Right hindlimb (tissue), 1 donor: ENCODE results near the gene HNF1B.
"Not testable (repeated sequence)": the region's sequence is repeated elsewhere in the genome, so short reads cannot be mapped to it uniquely, and the experiment has no call there.

Experiments
- DNase-seq: peaks from one replicate; pipeline ENCODE4 v3.0.0-alpha.2; 2018

Gene HNF1B

GRCh38 chr17:37699285-37699973 lies 45.4 kb downstream of the HNF1B start:
- DNase-seq: no peak

DNA sequence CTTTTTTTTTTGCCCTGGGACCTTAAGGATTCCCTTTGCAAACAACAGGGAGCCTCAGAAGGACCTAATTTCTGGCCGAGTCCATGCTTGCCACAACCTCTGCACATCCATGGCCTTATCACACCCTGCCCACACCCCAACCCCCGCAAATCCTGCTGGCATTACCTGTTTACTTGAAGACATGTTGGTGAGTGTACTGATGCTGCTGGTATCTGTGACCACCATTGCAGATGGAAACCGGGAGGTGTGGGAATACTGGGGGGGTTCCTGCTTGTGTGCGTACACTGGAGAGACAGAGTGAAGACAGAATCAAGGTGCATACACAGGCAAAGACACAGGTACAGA lies 46.0 kb downstream of the HNF1B start:
- no peak for DNase-seq

DNA sequence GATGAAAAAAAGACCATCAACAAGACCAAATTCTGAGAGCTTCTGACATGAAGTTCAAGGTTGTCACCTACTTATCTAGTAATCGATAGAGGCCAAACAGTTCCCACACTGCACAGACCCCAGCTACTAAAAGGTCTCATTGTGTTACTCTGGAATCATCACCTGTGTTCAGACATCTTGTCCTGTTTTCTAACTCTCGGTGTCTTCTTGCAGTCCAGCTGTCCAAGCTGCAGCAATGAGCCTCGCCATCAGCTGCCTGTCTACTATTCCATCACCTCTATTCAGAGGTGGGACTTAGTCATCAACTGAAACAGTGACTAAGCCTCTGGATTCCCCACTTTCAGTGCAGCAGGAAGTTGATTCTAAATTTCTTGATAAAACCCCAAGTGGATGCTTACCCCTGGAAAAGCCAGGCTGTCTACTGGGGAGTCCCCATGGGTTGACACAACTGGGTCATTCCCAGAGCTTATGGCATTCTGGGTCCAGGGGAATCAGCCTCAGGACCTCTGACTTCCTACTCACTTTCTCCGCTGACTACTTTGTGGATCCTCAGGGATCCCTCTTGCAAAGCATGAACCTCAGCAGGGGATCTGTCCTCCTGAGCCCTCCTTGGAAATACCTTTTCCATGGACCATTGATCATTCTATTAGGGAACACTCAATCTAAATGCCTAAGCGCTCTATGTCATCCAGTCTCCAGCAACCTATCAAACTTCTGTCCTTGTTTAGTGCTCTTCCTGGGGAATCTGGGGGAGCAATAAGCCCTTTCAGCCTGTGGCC lies 46.5 kb downstream of the HNF1B start:
- DNase-seq: no peak

DNA sequence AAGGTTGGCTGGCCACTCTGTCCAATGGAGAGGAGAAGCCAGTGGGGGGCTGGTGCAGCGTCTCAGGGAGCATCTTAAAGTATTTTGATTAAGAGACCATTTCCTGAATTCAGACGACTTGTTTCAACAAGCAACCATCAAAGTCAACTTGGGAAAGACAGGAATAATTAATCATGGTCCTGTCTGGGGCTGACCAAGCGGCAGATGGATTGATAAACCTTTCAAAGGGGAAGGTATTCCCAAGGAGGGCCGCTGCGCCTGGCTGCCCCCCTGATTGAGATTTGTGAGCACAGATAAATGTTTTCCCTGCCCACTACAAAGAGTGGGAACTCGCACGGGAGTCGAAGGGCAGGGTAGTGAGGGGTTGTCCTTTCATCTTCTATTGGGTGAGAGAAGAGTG lies 47.5 kb downstream of the HNF1B start:
- DNase-seq: no peak

GRCh38 chr17:37696366-37696765 lies 48.5 kb downstream of the HNF1B start:
- DNase-seq: no peak

DNA sequence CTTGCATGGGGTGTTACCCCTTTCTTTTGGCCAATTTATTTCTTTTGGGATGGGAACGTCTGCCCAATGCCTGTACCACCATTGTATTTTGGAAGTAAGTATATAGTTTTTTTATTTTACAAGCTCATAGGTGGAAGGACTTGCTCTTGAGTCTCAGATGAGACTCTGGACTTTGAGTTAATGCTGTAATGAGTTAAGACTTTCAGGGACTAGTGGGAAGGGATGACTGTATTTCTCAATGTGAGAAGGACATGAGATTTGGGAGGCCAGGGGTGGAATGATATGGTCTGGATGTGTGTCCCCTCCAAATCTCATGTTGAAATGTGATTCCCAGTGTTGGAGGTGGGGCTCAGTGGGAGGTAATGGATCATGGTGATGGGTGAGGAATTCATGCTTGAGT lies 49.1 kb downstream of the HNF1B start:
- no peak for DNase-seq

GRCh38 chr17:37694734-37695133 lies 50.1 kb downstream of the HNF1B start:
- DNase-seq: no peak

- no peak for DNase-seq
These were observed 51.5 kb downstream of the HNF1B start for GRCh38 chr17:37693328-37693727.

- no peak for DNase-seq
These were observed 53.1 kb downstream of the HNF1B start for GRCh38 chr17:37691807-37692206.

- no peak for DNase-seq
These were observed 55.5 kb downstream of the HNF1B start for GRCh38 chr17:37689317-37689716.

- DNase-seq: no peak
These were observed 61.3 kb downstream of the HNF1B start for GRCh38 chr17:37683454-37683984.

- no peak for DNase-seq
These were observed 62.9 kb downstream of the HNF1B start for GRCh38 chr17:37682007-37682406.

GRCh38 chr17:37679995-37680394 lies 64.9 kb downstream of the HNF1B start:
- not testable (repeated sequence) for DNase-seq

DNA sequence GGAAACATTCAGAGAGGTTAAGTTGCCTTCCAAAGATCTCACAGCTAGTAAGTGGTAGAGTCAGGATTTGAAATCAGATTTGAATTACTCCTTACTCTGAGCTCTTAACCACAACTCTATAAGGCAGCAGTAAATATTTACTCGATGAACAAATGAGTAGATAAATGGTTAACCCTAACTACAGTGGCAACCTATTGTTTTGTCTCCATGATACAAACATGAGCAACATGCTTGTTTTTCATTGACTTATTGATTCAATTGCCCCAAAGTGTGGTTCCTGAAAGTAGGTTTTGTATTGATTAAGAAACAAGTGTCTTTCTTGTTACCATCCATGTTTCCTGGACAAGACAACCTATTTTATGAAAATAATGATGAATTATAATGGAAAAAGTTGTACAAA lies 66.8 kb downstream of the HNF1B start:
- no peak for DNase-seq

DNA sequence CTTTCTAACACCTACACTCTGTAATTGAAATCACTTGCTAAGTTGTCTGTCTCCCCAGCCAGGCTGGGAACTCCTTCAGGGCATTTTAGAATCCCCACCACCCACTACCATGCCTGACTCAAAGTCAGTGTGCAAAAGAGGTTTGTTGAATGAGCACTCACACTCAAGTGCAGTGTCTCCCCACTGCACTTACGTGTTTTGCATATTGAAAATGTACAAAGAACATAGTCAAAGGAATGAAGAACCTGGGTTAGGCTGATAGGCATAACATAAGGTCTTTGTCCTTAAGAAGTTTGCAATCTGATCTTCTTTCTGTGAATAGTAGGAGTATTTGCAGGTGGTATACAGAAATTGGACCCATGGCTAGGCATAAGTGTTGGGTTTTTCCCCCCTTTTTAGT lies 67.8 kb downstream of the HNF1B start:
- DNase-seq: no peak

DNA sequence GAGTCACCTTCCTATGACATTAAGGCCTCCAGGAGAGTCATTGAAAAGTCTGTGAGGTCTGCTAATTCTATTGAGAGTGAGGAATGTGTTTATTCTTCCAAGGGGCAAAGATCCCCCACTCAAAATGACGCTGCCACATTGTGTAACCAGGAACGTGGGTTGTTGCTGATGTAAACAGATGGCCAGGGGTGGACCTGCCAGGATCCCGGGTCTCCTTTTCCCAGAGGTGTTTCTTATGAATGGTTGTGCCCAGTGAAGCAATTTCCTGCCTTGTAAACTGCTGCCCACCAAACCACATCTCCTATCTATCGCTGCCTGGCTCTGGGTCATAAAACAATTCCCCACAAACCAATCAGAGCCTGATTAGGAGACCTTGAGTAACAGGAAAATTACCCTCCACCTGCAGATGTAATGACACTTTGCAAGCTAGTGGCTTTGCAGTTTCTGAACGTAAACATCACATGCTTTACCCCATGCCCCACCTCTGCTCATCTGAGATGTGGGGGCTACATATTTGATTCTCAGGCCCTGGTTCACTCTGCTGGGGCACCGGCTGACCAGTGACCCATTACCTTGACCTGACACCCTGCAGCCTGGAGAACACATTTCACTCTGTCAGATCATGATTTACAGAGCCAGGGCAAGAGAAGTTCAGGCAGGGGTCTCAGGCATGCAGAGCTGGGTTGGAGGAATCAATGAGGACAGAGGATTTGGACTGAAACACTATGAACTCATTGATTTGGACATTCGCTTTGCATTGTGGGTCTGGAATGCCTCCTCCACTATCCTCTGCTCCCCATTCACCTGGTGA lies 68.5 kb downstream of the HNF1B start:
- DNase-seq: no peak

- no peak for DNase-seq
These were observed 70.3 kb downstream of the HNF1B start for GRCh38 chr17:37674511-37674910.

GRCh38 chr17:37673386-37673785 lies 71.5 kb downstream of the HNF1B start:
- no peak for DNase-seq

GRCh38 chr17:37672548-37673078 lies 72.2 kb downstream of the HNF1B start:
- no peak for DNase-seq

- no peak for DNase-seq
These were observed 72.9 kb downstream of the HNF1B start for GRCh38 chr17:37671824-37672547.

- DNase-seq: no peak
These were observed 73.6 kb downstream of the HNF1B start for GRCh38 chr17:37671028-37671823.

DNA sequence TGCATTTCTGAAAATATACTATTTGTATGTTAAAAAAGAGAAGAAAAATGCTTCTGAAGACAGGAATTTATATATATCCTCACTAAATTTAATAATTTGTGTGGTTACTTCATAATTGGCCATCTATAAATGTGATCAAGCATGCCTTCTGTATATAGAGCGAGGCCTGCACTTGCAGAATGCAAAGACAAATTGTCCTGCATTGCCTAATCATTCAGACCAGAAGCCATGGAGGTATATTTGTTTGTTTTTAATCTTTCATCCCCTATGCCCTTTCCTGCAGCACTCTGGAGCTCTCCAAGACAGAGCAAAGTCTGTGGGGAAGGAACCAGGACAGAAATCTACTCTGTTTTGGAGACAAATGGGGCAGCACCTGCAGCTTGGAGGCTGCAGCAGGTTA lies 77.8 kb downstream of the HNF1B start:
- DNase-seq: no peak
